Heart left ventricle (tissue), 13 donors: ENCODE results near the gene CGB5.

Experiments used
- POLR2A ChIP-seq, 2 donors: fragments of 450-650 bp; IDR thresholded peaks; one replicate each; pipeline ENCODE4 v1.6.1; 2017; ENCODE audit warnings: antibody characterized with exemption in 2 of 2, mild to moderate bottlenecking in 2 of 2, moderate library complexity in 2 of 2
- TF ChIP-seq, protein P1 (sequence below), 12 donors: fragments of 200-600 bp; sonication (generic) in 4 of 12; IDR thresholded peaks; one replicate each; pipeline versions ENCODE4 v1.5.0 to v1.8.0; 2018 to 2022; ENCODE audit warnings: antibody characterized with exemption in 12 of 12, mild to moderate bottlenecking in 5 of 12
- donor health status: ischemic (EF 13 %, LVEDD 7.1; RV severe dilation, severe dysfunction).
- donor health status: DM: no; HTN: yes; CAD: no.
- donor health status: DM: no; HTN: no; CAD: no.
- donor health status: ischemic (EF 25% LVEDD 6.9; RV normal size, moderate dysfunction).
- donor health status: ischemic (EF 25% LVEDD 5.7; RV mildly dilated, moderate dysfunction).
- donor health status: ischemic (EF 35%, LVEDD 5.7; RV mildly dilated, moderate dysfunction).
- donor health status: nonischemic (EF 11% LVEDD 7.7; RV severe dilation, severe dysfunction).
- donor health status: DM: yes; HTN: yes; CAD: no.
- donor health status: PGD.
- donor health status: ischemic (EF 29% LVEDD 5.4; RV normal size, mild dysfunction).
- donor health status: nonischemic (EF 23%, LVEDD 6.1; RV moderate dilation, normal function).

DNA sequence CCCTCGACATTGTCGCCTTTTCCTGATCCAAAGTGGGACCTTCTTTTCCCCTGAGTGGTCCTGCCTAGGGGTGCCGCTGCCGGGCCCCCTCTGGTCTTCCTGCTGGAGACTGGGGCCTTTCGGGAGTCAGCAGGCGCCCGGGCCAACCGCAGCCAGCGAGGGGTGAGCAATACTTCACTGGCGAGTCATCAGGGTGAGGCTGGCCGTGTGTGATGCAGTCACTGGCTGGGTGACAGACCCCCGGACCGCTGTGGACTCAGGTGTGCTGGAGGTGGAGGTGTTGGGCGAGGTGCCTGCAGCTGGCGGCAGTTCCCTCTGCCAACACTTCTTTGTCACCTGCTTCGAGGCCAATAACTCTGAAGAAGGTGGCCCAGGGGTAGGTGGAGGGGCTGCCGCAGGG lies 1.5 kb upstream of the CGB5 start:
- TF ChIP-seq, protein P1, sequence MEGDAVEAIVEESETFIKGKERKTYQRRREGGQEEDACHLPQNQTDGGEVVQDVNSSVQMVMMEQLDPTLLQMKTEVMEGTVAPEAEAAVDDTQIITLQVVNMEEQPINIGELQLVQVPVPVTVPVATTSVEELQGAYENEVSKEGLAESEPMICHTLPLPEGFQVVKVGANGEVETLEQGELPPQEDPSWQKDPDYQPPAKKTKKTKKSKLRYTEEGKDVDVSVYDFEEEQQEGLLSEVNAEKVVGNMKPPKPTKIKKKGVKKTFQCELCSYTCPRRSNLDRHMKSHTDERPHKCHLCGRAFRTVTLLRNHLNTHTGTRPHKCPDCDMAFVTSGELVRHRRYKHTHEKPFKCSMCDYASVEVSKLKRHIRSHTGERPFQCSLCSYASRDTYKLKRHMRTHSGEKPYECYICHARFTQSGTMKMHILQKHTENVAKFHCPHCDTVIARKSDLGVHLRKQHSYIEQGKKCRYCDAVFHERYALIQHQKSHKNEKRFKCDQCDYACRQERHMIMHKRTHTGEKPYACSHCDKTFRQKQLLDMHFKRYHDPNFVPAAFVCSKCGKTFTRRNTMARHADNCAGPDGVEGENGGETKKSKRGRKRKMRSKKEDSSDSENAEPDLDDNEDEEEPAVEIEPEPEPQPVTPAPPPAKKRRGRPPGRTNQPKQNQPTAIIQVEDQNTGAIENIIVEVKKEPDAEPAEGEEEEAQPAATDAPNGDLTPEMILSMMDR (IDR thresholded peaks at IDR 0.05): no peak
- no peak for TF ChIP-seq POLR2A (IDR thresholded peaks at IDR 0.05)
